Stimulated activated CD4-positive, alpha-beta T cell treated with anti-CD3 and anti-CD28 coated beads, TNF-alpha, amount 100 ng/mL, for 4 hours (primary cell): ENCODE measurements around the gene PDZD7.
A peak's percentile ranks its signal among the peaks of the same experiment; 100 is the strongest.
"Not testable (repeated sequence)": the region's sequence is repeated elsewhere in the genome, so short reads cannot be mapped to it uniquely, and the experiment has no call there.

Experiments used
- DNase-seq, 3 experiments: peaks; one replicate each; pipeline ENCODE4 v3.0.0-alpha.2; 2020; ENCODE audit warnings: low read depth in 3 of 3

The PDZD7 gene

GRCh38 chr10:101040851-101041250 lies 9.9 kb upstream of the PDZD7 start:
- DNase-seq = no peak

GRCh38 chr10:101040061-101040460 lies 9.1 kb upstream of the PDZD7 start:
- DNase-seq = no peak

- DNase-seq = no peak
Measured at GRCh38 chr10:101038484-101038883, 7.6 kb upstream of the PDZD7 start.

- DNase-seq = no peak
Measured at GRCh38 chr10:101036726-101037125, 5.8 kb upstream of the PDZD7 start.

GRCh38 chr10:101035916-101036702 lies 5.2 kb upstream of the PDZD7 start:
- no peak for DNase-seq

- no peak for DNase-seq
Measured at GRCh38 chr10:101035314-101035713, 4.4 kb upstream of the PDZD7 start.

- DNase-seq = not testable (repeated sequence)
Measured at GRCh38 chr10:101034404-101034803, 3.5 kb upstream of the PDZD7 start.

- DNase-seq = no peak
Measured at GRCh38 chr10:101033276-101033675, 2.3 kb upstream of the PDZD7 start.

- peak; percentile 39 to 57 (median 48) for DNase-seq
Measured at GRCh38 chr10:101032637-101033224, 1.8 kb upstream of the PDZD7 start.

GRCh38 chr10:101031796-101032636 lies 1.1 kb upstream of the PDZD7 start:
- peak; percentile 34 to 64 (median 61) for DNase-seq

GRCh38 chr10:101030496-101031127 lies 317 bp downstream of the PDZD7 start:
- no peak for DNase-seq

GRCh38 chr10:101029520-101030295 lies 1.2 kb downstream of the PDZD7 start:
- DNase-seq = no peak

- DNase-seq = no peak
Measured at GRCh38 chr10:101028446-101029337, 2.2 kb downstream of the PDZD7 start.

GRCh38 chr10:101027106-101027720 lies 3.7 kb downstream of the PDZD7 start:
- no peak for DNase-seq

GRCh38 chr10:101022967-101023705 lies 7.8 kb downstream of the PDZD7 start:
- DNase-seq = no peak

GRCh38 chr10:101021692-101022251 lies 9.2 kb downstream of the PDZD7 start:
- no peak for DNase-seq

- no peak for DNase-seq
Measured at GRCh38 chr10:101021239-101021638, 9.7 kb downstream of the PDZD7 start.

- DNase-seq = no peak
Measured at GRCh38 chr10:101020427-101021075, 10.4 kb downstream of the PDZD7 start.

- no peak for DNase-seq
Measured at GRCh38 chr10:101019440-101019703, 11.6 kb downstream of the PDZD7 start.
